Measurements from ENCODE around the gene BCAT1. TPM values are rescaled to one million over a fixed set of nuclear protein-coding genes. Genes with fewer than 3 reads are reported as not detected.
"Not testable (repeated sequence)": the region's sequence is repeated elsewhere in the genome, so short reads cannot be mapped to it uniquely, and the experiment has no call there.

BCAT1 gene
- total RNA-seq, 1 donor from 2014 or later, result 35.3 TPM

DNA sequence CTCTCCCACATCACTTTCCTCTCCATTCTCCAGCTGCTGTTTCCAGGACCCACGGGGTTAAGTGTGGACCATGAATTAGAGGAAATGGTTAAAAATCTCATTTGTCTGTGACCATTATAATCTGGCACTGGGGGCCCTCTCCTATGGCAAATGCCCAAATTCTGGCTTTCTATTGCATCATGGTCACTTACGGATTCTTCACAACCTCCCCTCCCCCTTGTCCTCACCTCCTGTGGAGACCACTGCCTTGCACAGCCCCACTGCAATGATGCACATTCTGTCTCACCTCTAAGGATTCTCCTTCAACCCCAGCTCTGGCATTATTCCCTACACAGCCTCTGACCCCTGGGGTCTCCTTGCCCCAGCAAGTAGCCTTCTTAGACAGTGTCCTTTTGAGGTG lies 18.9 kb downstream of the BCAT1 start:
- Histone ChIP-seq H3K4me3 (ENCODE audit: low read depth, low read length) (no peak overlapping the region), H3K36me3 (ENCODE audit: control insufficient read depth, insufficient read depth, low read length) (no peaks in the 10 kb centered on the region), H3K27me3 (ENCODE audit: control insufficient read depth, insufficient read depth, low read length) (no peaks in the 10 kb centered on the region)
- FAIRE-seq (no peak), DNase-seq (ENCODE audit: low read depth) (no peak)
- TF ChIP-seq, protein P1, sequence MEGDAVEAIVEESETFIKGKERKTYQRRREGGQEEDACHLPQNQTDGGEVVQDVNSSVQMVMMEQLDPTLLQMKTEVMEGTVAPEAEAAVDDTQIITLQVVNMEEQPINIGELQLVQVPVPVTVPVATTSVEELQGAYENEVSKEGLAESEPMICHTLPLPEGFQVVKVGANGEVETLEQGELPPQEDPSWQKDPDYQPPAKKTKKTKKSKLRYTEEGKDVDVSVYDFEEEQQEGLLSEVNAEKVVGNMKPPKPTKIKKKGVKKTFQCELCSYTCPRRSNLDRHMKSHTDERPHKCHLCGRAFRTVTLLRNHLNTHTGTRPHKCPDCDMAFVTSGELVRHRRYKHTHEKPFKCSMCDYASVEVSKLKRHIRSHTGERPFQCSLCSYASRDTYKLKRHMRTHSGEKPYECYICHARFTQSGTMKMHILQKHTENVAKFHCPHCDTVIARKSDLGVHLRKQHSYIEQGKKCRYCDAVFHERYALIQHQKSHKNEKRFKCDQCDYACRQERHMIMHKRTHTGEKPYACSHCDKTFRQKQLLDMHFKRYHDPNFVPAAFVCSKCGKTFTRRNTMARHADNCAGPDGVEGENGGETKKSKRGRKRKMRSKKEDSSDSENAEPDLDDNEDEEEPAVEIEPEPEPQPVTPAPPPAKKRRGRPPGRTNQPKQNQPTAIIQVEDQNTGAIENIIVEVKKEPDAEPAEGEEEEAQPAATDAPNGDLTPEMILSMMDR (IDR thresholded peaks at IDR 0.05; ENCODE audit: insufficient read depth, low read length, severe bottlenecking), result no peak

DNA sequence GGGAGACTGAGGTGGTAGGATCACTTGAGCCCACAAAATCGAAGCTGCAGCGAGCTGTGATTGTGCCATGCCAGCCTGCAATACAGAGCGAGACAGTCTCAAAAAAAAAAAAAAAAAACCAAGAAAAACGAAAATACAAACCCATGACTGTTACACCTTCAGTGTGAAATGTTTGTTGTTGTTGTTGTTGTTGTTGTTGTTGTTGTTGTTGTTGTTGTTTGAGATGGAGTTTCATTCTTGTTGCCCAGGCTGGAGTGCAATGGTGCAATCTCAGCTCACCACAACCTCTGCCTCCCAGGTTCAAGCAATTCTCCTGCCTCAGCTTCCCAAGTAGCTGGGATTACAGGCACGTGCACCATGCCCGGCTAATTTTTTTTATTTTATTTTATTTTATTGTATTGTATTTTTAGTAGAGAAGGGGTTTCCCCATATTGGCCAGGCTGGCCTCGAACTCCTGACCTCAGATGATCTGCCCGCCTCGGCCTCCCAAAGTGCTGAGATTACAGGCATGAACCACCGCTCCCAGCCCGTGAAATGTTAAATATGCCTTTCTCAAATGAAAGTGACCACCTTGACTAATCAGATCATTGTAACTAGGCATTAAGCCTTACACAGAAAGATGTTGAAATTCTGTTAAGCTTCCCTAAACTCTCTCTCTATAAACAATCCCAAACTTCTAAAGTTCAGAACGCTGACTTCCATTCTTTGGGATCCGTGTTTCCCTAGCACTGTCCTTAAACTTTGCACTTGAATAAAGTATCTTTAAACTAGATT lies 20.2 kb downstream of the BCAT1 start:
- H3K27me3 ChIP-seq (ENCODE audit: control insufficient read depth, insufficient read depth, low read length); FAIRE-seq; DNase-seq (ENCODE audit: low read depth); H3K4me3 ChIP-seq (ENCODE audit: low read depth, low read length); H3K36me3 ChIP-seq (ENCODE audit: control insufficient read depth, insufficient read depth, low read length): not testable (repeated sequence)

DNA sequence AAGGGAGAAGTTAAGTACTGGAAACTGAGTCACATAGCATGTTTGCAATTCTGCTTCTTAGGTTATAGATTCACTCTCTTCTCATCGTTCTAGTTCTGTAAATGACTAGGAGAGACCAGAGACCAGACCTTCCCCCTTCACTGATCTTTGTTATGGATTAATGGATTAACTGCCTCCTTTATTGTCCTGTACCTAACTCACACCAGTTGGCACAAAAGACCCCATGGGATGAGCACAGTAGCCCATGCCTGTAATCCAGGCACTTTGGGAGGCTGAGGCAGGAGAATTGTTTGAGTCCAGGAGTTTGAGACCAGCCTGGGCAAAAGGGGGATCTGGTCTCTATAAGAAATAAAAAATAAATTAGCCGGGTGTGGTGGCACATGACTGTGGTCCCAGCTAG lies 20.8 kb downstream of the BCAT1 start:
- TF ChIP-seq, protein P1 (IDR thresholded peaks at IDR 0.05; ENCODE audit: insufficient read depth, low read length, severe bottlenecking), result no peak
- H3K4me3 ChIP-seq (ENCODE audit: low read depth, low read length), result no peak overlapping the region
- no peaks in the 10 kb centered on the region for H3K27me3 ChIP-seq (ENCODE audit: control insufficient read depth, insufficient read depth, low read length)
- no peak for DNase-seq (ENCODE audit: low read depth)
- no peaks in the 10 kb centered on the region for H3K36me3 ChIP-seq (ENCODE audit: control insufficient read depth, insufficient read depth, low read length)
- FAIRE-seq, result no peak

DNA sequence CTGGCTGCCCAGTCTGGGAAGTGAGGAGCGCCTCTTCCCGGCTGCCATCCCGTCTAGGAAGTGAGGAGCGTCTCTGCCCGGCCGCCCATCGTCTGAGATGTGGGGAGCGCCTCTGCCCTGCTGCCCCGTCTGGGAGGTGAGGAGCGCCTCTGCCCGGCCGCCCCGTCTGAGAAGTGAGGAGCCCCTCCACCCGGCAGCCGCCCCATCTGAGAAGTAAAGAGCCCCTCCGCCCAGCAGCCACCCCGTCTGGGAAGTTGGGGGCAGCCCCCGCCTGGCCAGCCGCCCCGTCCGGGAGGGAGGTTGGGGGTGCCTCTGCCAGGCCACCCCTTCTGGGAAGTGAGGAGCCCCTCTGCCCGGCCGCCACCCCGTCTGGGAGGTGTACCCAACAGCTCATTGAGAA lies 22.8 kb downstream of the BCAT1 start:
- not testable (repeated sequence) for FAIRE-seq; H3K27me3 ChIP-seq (ENCODE audit: control insufficient read depth, insufficient read depth, low read length); H3K36me3 ChIP-seq (ENCODE audit: control insufficient read depth, insufficient read depth, low read length); DNase-seq (ENCODE audit: low read depth); H3K4me3 ChIP-seq (ENCODE audit: low read depth, low read length)

DNA sequence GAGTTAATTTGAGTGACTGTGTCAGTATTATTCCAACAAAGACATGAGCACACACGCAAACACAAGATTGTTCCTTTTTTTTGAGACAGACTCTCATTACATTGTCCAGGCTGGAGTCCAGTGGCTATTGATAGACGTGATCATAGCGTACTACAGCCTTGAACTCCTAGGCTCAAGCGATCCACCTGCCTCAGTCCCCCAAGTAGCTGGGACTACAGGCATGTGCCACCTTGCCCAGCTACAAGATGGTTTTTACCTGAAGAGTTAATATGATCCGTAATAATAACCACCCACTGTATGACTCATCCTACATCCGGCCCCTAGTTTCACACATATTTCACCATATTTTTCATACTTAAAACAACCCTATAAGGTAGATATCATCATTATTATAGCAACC lies 26.8 kb downstream of the BCAT1 start:
- Histone ChIP-seq H3K27me3 (ENCODE audit: control insufficient read depth, insufficient read depth, low read length) (no peaks in the 10 kb centered on the region), H3K36me3 (ENCODE audit: control insufficient read depth, insufficient read depth, low read length) (no peaks in the 10 kb centered on the region), H3K4me3 (ENCODE audit: low read depth, low read length) (no peak overlapping the region)
- TF ChIP-seq, protein P1 (IDR thresholded peaks at IDR 0.05; ENCODE audit: insufficient read depth, low read length, severe bottlenecking), result no peak
- peak; percentile 82 for DNase-seq (ENCODE audit: low read depth)
- FAIRE-seq, result no peak

DNA sequence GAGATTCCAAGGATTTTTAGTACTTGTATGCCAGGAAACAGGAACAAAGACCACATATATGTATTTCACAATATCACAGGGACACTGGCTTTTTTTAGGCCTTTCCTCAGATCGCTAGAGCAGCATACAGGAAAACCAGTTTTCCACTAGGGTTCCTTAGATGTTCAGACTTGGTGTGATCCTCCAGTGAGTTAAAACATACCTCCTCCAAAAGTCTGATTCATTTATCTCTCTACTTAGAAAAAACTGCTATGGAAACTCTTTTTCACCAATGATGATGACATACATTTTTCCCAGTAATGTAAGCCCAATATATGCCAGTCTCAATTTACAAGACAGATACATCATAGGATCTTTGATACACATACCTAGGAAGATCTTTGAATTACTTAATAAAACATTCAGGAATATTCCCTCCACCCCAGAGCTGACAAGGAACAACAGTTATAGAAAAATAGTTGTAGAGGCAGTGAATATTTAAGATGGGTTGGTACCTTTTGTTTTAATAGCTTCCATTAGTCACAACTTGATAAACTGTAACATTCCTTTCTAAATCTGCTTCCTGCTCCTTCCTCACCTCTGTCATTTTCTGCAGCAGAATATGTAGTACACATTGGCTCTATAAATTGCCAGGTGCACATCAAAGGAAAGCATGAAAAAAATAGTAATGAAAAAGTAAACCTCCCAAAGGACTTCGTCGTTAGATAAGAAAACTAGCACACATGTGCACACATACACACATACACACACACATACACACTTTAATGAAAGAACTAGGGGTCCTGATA lies 27.5 kb downstream of the BCAT1 start:
- DNase-seq (ENCODE audit: low read depth), result peak; percentile 53
- Histone ChIP-seq H3K27me3 (ENCODE audit: control insufficient read depth, insufficient read depth, low read length) (no peaks in the 10 kb centered on the region), H3K4me3 (ENCODE audit: low read depth, low read length) (no peak overlapping the region), H3K36me3 (ENCODE audit: control insufficient read depth, insufficient read depth, low read length) (no peaks in the 10 kb centered on the region)
- TF ChIP-seq, protein P1 (IDR thresholded peaks at IDR 0.05; ENCODE audit: insufficient read depth, low read length, severe bottlenecking), result no peak
- FAIRE-seq, result no peak

Measured in bronchial epithelial cell (primary cell).